Glomerular visceral epithelial cell (primary cell): ENCODE measurements around the gene NOLC1.
"Not testable (repeated sequence)": the region's sequence is repeated elsewhere in the genome, so short reads cannot be mapped to it uniquely, and the experiment has no call there.

Experiments
- DNase-seq: peaks from one replicate; pipeline ENCODE4 v3.0.0-alpha.2; 2016; ENCODE audit errors: extremely low spot score

NOLC1 gene

DNA sequence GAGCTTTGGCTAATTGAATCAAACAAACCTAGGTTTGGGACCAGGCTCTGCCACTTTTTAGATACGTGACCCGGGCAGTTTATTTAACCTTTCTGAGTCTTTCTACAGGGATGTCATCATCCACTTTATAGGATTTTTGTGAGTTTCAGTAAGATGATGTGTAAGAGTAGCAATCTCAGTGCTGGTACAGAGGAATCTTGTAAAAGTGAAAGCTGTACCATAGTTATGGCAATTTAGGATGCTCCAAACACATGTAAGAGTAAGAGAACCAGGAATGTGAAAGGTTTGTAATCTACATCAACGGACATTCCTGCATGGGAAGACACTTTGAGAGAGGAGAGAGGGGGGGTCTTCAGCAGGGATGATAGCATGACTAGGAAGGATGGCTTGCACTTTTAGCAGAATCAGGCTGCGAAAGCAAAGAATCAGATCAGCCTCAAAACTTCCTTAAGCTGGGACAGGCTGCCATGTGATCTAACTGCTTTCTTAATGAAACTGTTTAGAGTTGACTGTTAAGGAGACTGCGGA, 968 bp downstream of the NOLC1 start:
- no peak for DNase-seq

DNA sequence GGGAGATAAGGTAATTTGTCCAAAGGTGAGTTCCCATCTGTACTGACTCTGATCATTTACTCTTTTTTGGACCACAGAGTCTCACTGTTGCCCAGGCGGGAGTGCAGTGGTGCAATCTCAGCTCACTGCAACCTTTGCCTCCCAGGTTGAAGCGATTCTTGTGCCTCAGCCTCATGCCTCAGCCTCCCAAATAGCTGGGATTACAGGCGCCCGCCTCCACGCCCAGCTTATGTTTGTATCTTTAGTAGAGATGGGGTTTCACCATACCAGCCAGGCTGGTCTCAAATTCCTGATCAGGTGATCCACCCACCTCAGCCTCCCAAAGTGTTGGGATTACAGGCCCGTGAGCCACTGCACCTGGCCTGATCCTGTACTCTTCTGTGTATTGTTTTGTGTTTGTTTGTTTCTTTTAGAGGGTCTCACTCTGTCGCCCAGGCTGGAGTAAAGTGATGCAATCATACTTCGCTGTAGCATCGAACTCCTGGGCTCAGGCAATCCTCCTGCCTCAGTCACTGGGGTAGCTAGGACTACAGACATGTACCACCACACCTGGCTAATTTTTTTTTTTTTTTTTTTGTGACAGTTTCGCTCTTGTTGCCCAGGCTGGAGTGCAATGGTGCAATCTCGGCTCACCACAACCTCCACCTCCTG, 2.4 kb downstream of the NOLC1 start:
- DNase-seq, result no peak

DNA sequence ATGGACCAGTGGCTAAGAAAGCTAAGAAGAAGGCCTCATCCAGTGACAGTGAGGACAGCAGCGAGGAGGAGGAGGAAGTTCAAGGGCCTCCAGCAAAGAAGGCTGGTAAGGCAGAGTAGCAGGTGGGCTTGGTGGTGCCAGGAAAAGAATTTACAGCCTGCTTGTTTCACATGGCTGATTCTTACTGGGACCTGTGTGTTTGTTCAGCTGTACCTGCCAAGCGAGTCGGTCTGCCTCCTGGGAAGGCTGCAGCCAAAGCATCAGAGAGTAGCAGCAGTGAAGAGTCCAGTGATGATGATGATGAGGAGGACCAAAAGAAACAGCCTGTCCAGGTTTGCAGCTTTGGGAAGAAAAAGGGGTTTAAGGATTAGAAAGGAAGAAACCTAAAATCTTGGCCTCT, 5.0 kb downstream of the NOLC1 start:
- DNase-seq, result no peak

DNA sequence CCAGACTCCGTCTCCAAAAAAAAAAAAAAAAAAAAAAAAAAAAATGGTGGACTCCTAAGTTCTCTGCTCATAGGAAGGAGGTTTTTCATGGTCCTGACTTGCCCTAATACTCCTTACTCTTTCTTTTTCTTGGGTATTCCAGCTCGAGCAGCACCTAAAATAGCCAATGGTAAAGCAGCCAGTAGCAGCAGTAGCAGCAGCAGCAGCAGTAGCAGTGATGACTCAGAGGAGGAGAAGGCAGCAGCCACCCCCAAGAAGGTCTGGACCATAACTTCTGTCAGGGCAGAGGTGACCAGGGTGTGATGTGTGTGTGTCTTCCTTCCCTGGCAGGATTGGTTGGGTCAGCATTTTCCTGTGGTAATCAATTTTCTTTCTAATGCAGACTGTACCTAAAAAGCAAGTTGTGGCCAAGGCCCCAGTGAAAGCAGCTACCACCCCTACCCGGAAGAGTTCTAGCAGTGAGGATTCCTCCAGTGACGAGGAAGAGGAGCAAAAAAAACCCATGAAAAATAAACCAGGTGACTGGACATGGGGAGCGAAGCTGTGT, 6.9 kb downstream of the NOLC1 start:
- DNase-seq, result no peak

DNA sequence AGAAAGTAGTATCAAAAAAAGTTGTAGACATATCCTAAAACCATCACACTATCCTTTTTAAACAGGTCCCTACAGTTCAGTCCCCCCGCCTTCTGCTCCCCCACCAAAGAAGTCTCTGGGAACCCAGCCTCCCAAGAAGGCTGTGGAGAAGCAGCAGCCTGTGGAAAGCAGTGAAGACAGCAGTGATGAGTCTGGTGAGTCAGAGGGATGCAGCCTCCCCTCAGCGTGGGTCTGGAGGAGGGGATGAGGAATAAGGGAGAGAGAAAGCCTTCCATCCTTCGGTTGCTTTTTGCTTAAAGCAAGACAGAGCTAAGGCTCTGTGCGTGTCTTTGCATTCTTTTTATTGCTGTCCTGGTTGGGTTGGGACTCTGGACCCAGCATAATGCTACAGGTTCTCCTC, 7.6 kb downstream of the NOLC1 start:
- no peak for DNase-seq

DNA sequence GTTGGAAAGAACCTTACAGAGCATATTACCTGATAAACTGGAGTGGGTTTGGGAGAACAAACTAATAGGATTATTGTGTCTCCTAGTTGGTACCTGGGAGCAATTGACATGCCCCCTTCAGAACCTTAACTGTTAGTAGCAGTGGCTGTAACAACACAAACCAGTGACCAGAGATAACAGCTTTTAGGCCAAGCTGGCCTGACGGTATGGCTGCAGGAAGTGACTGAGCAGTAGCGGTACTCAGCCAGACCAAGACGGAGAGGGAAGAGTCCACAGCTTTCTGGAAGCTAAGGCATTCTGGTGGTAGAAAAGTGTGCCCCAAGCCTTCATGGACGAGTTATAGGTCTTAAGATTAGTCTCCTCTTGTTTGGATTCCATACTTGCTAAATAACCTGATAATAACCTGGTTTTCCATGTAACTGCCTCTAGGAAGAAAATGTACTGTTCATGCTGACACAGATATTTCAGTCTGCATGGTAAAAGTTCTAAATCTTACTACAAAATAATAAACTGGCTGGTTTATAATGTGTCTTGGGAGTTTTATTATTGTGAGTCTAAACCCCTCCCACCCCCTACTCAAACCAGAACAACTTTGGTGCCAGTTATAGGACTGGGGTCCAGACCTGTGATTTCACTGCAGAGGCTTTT, 11.3 kb downstream of the NOLC1 start:
- DNase-seq, result no peak

DNA sequence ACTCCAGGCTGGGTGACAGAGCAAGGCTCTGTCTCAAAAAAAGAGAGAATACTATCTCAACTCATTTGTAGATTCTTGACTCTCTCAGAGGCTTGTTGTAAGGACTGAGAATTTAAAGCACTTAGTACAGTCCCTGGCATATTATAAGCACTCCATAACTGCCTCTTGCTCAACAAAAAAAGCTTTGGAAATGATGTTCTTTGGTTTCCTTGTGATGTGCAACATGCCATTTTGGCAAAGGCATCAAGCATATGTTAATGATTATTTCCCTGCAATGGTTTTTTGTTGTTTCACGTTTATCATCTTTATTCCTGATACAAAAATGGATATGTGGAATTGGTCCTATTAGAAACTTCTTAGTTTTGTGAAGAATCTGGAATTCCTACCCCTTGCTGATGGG, 15.7 kb downstream of the NOLC1 start:
- no peak for DNase-seq

DNA sequence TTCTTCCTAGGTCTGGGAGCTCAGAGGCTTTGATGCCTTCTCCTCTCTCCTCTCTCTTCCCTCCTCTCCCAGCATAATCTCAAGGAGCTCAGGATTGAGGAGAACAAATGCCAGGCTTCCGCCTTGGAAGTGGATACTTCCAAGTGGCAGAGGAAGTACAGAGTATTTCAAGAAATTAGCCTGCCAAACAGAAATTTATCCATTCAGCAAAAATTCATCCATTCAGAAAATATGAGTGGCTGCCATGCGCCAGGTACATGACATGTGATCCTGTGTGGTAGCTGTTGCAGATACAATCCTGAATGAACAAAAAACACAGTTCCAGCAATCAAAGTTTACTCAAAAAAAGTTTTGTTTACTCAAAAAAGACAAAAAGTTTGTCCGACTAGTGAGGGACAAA, 18.4 kb downstream of the NOLC1 start:
- no peak for DNase-seq

DNA sequence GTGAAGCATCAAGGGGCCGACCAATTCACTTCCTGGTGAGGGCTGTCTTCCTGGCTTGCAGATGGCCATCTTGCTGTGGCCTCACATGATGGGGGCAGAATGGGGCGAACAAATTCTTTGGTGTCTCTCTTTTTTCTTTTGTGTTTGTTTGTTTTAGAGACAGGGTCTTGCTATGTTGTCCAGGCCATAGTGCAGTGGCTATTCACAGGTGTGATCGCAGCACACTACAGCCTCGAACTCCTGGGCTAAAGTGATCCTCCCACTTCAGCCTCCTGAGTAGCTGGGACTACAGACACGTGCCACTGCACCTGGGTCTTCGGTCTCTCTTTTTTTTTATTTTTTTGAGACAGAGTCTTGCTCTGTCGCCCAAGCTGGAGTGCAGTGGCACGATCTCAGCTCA, 20.1 kb downstream of the NOLC1 start:
- DNase-seq, result no peak

DNA sequence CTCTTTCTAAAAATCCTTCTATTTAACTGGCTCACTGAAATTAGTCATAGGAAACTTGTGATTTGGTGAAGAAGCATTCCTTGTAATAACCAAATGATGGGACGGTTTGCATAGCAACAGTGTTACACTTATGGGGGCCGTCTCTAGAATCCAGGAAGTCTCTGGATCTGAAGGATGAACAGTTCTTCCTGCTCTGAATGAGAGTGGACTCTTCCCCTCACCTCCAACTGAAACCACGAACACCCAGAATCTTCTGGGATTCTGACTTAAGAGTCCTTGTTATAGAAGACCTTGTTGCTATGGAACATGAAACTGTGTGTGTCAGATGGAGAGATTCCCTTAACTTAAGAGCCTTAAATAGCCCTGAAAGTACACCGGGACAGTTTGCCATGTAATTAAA, 23.2 kb downstream of the NOLC1 start:
- DNase-seq, result peak; percentile 13

DNA sequence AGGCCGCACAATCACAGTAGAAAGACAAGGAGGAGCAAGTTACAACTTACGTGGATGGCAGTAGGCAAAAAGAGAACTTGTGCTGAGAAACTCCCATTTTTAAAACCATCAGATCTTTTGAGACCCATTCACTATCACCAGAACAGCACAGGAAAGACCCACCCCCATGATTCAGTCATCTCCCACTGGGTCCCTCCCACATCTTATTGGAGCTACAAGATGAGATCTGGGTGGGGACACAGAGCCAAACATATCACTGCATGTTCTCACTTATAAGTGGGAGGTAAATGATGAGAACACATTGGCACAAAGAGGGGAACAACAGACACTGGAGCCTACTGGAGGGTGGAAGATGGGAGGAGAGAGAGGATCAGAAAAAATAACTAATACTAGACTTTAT, 32.4 kb downstream of the NOLC1 start:
- no peak for DNase-seq

DNA sequence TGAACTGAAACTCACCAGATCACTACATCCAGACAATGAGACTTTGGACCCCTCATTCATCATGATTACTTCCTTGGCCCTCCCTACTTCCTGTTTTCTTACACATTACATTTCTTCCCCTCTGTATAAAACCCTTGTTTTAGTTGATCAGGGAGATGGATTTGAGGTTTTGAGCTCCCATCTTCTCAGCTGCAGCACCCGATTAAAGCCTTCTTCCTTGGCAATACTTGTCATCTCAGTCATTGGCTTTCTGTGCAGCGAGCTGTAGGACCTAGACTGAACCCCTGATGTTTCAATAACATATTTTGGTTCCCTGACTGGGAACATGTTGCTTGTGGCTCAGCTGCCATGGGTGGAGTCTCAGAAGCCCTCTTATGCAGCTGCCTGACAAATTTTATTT, 33.1 kb downstream of the NOLC1 start:
- DNase-seq, result no peak

DNA sequence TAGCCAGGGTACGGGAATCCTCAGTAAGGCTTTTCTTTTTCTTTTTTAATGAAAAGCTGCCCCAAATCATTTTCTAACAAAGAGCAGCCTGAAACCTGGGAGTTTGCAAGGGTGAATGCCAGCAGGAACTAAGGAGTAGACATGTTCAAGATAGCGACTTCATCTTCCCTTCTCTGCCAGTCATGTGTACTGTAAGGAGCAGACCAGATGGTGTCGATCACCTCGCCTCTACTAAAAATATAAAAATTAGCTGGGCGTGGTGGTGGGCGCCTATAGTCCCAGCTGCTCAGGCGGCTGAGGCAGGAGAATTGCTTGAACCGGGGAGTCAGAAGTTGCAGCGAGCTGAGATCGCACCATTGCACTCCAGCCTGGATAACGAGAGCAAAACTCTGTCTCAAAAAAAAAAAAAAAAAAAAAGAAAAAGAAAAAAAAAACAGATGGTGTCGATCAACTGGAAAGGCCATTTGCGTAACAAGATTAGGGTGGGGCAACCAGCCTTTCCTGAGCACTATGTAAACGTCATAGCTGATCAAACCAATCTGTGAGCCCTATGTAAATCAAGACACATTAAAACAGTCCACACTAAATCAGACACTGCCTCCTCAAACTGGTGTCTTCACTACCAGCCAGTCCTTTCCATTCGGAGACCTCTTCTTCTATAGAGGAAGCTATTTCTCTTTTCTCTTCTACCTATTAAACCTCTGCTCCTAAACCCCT, 33.8 kb downstream of the NOLC1 start:
- DNase-seq, result no peak

DNA sequence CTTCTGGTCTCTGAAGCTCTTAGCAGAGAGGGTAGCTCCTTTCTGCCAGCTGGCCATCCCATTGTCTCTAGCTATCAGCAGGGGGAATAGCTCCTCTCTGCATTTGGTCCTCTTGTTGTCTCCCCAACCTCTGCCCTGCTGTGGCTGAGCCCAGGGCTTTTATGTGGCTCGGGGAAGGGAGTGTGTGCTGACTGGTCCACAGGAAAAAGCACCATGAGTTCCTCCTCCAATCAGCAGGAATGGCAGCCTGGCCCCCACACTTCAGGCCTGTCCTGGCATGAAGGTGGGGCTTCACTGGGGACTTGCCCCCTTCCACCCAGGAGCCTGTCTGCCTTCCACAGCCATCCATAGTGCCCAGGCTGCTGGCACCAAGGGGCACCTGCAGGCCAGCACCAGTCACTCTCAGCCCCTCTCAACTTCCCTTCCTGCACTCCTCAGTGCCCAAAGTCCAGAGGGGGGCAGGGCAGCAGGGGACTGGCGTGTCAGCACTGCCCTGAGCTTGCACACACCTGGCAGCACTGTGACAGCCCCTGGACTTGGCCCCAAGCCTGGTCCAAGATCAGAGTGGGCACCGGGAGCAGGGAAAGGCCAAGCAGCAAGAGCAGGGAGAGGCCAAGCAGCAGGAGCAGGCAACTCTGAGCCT, 36.2 kb downstream of the NOLC1 start:
- DNase-seq, result no peak

DNA sequence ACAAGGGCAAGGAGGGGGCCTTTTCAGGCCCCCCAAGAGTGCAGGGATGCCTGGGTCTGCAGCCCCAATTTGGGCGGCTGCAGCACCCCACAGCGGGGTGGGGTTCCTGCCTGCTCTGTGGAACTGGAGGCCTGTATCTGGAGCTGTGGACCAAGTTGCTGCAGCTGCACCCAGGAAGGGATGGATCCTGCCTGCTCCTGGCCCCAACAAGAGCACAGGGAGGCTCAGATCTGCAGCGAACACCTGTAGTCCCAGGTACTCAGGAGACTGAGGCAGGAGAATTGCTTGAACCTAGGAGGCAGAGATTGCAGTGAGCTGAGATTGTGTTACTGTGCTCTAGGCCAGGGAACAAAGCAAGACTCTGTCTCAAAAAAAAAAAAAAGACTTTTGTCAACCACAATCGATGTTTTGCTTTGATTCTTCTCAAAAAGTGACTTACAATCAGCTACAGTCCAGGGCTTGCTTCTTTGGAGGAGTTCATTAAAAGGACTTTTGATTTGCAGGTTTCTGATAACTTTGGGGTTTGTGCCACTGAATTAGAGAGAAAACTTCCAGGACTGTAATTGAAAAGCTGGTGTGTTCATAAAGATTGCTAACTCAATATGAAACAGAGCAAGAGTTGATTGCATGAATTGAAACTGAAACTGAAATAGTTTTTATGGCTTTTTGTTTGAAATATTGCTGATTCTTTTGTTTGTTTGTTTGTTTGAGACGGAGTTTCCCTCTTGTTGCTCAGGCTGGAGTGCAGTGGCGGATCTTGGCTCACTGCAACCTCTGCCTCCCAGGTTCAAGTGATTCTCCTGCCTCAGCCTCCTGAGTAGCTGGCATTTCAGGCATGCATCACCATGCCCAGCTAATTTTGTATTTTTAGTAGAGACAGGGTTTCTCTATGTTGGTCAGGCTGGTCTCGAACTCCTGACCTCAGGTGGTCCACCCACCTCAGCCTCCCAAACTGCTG, 37.0 kb downstream of the NOLC1 start:
- not testable (repeated sequence) for DNase-seq

DNA sequence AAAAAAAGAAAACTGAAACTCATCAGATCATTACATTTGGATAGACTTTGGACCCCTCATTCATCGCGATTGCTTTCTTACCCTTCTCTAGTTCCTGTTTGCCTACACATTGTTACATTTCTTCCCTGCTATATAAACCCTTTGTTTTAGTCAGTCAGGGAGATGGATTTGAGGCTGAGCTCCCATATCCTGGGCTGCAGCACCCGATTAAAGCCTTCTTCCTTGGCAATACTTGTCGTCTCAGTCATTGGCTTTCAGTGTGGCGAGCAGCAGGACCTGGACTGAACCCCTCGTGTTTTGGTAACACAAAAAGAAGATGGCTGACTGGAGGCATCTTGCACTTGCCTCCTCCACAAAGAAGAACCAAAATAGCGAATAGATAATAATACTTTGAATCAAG, 39.8 kb downstream of the NOLC1 start:
- DNase-seq, result no peak

DNA sequence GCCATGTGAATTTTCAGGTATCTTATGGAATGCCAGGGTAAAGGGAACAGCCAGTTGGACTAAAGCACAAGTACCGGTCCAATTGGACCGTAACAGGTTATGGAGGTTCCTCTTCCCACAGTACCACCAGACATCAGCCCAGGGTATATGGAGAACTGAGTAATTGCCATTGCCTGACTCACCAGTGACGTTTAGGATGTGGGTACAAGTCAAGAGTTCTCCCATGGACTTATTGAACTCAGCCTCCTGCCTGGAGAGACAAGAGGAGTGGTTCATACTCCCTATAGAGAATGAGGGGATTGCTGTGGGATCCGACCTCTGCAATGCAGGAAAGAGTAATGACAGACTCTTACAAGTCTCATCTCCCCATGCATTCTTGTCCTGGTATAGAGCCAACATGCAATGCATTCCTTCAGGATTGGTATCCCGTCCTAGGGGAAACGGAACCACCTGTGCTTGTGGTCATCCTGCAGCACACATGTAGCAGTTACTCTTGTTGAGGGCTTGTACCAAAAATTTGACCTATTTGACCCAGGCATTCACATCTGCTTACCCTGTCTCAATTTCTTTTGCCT, 43.2 kb downstream of the NOLC1 start:
- DNase-seq, result no peak

DNA sequence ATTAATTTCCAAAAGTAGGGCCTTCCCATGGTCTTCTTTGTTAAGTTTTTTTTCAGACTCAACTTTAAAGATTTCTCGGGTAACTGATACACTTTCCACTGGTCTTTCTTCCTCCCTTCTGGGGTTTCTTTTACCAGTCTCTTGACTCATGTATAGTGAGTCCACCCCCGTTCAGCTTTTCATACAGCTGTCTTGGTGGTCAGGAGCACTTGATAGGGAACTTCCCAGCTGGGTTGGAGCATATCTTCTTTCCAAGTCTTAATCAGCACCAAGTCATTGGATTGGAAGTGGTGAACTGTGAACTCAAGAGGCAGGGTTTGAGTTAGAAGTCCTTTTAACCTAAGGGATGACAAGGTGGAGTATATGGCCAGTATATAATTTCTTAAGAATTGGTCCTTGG, 44.7 kb downstream of the NOLC1 start:
- DNase-seq, result no peak

DNA sequence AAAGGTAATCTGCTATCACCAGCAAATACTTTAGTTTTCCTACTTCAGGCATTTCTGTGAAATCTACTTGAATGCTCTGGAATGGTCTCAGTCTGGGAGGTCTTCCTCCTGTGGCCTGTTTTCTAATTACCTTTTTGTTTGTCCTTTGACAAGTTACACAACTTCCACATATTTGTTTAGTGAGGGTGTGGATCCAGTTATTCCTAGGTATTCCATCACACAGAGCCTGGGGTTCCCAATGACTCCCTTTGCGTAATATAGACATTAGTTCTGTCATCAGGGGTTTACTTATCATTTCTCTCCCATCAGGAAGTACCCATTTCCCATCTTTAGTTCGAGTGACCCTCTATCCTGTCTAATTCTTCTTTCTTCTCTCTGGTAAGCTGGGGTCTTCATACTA, 45.8 kb downstream of the NOLC1 start:
- DNase-seq, result no peak

DNA sequence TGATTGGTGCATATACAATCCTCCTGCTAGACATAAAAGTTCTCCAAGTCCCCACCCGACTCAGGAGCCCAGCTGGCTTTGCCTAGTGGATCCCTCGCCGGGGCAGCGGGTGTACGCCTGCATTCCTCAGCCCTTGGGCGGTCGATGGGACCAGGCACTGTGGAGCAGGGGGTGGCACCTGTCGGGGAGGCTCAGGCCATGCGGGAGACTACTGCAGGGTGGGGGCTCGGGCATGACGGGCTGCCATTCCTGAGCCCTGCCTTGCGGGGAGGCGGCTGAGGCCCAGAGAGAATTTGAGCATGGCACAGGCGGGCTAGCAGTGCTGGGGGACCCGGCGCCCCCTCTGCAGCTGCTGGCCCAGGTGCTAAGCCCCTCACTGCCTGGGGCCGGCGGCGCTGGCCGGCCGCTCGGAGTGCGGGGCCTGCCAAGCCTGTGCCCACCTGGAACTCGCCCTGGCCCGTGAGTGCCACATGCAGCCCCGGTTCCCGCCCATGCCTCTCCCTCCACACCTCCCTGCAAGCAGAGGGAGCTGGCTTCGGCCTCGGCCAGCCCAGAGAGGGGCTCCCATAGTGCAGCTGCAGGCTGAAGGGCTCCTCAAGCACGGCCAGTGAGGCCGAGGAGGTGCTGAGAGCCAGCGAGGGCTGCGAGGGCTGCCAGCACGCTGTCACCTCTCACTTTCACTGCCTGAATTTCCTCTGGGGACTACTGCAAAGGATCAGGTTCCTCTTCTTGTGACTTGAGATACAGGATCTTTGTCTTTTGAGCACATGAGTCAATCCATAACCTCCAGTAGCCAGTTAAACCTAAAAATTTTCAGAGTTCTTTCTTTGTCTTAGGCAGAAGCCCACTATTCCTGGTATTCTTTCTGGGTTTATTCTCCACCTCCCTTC, 48.8 kb downstream of the NOLC1 start:
- DNase-seq, result no peak
